ENCODE measurements around the gene PHKA2.

- TF ChIP-seq CTCF (IDR thresholded peaks at IDR 0.05) (no peak), POLR2A (IDR thresholded peaks at IDR 0.05) (no peak), POLR2AphosphoS5 (IDR thresholded peaks at IDR 0.05) (no peak), EP300 (IDR thresholded peaks at IDR 0.05) (no peak)
Measured at GRCh38 chrX:19005909-19006308, 22.0 kb upstream of the PHKA2 start.
